HFFc6 (cell line): ENCODE measurements around the gene PRDM7. TPM values are rescaled to one million over a fixed set of nuclear protein-coding genes. Genes with fewer than 3 reads are reported as not detected.

ENCODE experiments used
- DNase-seq: peaks from one replicate; pipeline ENCODE4 v3.0.0-alpha.2; 2018
- H3K27ac Mint-ChIP-seq: 2 replicates; pipeline ENCODE4 v1.8.0; 2020; ENCODE audit warnings: mild to moderate bottlenecking, mixed read lengths
- H3K27me3 Mint-ChIP-seq: 2 replicates; pipeline ENCODE4 v1.8.0; 2021; ENCODE audit warnings: mild to moderate bottlenecking, moderate library complexity, mixed read lengths; ENCODE audit not compliant: insufficient read depth
- H3K36me3 Mint-ChIP-seq: 2 replicates; pipeline ENCODE4 v1.8.0; 2021; ENCODE audit warnings: low read depth, mixed read lengths
- H3K4me1 Mint-ChIP-seq: 2 replicates; pipeline ENCODE4 v1.8.0; 2020; ENCODE audit warnings: low read depth, mixed read lengths
- H3K4me3 Mint-ChIP-seq: 2 replicates; pipeline ENCODE4 v1.8.0; 2020; ENCODE audit warnings: mild to moderate bottlenecking, moderate library complexity, mixed read lengths
- H3K9me3 Mint-ChIP-seq: 2 replicates; pipeline ENCODE4 v1.8.0; 2020; ENCODE audit warnings: mild to moderate bottlenecking, mixed read lengths
- total RNA-seq, 6 experiments: library from RNA; stranded (reverse); fragmentation: NEBNext Ultra II Directional; extraction: Animal tissue kit (Norgen Biotek cat#: 25700); gene quantifications; 2 replicates in 1 of 6; 3 replicates in 5 of 6; pipeline ENCODE4 v1.2.3, GENCODE V29; 2021
- TF ChIP-seq, protein P1 (sequence below): fragments of 200-600 bp; sonication (generic); IDR thresholded peaks from 2 replicates; pipeline ENCODE4 v1.5.0; 2021; ENCODE audit warnings: antibody characterized with exemption, mild to moderate bottlenecking

PRDM7 gene
- total RNA-seq, 6 experiments from 2014 or later: not detected

DNA sequence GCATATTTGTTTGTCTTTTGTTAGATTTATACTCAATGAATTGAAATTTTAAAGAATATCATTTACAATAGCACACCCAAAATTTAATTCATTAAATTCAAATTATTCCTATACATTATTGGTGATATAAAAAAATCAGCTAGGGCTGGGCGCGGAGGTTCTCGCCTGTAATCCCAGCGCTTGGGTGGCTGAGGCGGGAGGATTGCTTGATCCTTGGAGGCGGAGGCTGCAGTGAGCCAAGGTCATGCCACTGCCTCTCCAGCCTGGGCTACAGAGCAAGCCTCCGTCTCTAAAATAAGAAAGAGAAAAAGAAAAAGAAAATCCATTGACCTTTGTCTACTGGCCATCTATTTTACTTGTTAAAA is 4.5 kb upstream of the PRDM7 start:
- Mint-ChIP-seq H3K27me3 (peaks cover 17% of the 10 kb centered on the region), H3K4me1 (peaks cover 19% of the 10 kb centered on the region), H3K36me3 (no peaks in the 10 kb centered on the region; the same call in 1 of the 2 replicates), H3K4me3 (peak overlapping the region; percentile 85), H3K27ac (no peak overlapping the region), H3K9me3 (no peaks in the 10 kb centered on the region)
- TF ChIP-seq, protein P1, sequence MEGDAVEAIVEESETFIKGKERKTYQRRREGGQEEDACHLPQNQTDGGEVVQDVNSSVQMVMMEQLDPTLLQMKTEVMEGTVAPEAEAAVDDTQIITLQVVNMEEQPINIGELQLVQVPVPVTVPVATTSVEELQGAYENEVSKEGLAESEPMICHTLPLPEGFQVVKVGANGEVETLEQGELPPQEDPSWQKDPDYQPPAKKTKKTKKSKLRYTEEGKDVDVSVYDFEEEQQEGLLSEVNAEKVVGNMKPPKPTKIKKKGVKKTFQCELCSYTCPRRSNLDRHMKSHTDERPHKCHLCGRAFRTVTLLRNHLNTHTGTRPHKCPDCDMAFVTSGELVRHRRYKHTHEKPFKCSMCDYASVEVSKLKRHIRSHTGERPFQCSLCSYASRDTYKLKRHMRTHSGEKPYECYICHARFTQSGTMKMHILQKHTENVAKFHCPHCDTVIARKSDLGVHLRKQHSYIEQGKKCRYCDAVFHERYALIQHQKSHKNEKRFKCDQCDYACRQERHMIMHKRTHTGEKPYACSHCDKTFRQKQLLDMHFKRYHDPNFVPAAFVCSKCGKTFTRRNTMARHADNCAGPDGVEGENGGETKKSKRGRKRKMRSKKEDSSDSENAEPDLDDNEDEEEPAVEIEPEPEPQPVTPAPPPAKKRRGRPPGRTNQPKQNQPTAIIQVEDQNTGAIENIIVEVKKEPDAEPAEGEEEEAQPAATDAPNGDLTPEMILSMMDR: no peak
- no peak for DNase-seq

DNA sequence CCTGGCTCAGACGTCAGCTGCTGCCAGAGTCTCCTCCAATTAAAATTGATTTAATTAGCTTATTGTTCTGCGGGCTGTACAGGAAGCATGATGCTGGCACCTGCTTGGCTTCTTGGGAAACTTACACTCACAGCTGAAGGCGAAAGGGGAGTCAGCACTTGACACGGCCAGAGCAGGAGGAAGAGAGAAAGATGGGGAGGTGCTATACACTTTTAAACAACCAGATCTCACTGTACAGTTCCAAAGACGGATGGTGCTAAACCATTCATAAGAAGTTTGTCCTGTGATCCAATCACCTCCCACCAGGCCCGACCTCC is 1.4 kb upstream of the PRDM7 start:
- Mint-ChIP-seq H3K27me3 (peaks cover 25% of the 10 kb centered on the region), H3K4me3 (no peak overlapping the region), H3K4me1 (peaks cover 19% of the 10 kb centered on the region), H3K36me3 (no peaks in the 10 kb centered on the region; the same call in 1 of the 2 replicates), H3K27ac (no peak overlapping the region), H3K9me3 (no peaks in the 10 kb centered on the region)
- no peak for DNase-seq
- TF ChIP-seq, protein P1: no peak

DNA sequence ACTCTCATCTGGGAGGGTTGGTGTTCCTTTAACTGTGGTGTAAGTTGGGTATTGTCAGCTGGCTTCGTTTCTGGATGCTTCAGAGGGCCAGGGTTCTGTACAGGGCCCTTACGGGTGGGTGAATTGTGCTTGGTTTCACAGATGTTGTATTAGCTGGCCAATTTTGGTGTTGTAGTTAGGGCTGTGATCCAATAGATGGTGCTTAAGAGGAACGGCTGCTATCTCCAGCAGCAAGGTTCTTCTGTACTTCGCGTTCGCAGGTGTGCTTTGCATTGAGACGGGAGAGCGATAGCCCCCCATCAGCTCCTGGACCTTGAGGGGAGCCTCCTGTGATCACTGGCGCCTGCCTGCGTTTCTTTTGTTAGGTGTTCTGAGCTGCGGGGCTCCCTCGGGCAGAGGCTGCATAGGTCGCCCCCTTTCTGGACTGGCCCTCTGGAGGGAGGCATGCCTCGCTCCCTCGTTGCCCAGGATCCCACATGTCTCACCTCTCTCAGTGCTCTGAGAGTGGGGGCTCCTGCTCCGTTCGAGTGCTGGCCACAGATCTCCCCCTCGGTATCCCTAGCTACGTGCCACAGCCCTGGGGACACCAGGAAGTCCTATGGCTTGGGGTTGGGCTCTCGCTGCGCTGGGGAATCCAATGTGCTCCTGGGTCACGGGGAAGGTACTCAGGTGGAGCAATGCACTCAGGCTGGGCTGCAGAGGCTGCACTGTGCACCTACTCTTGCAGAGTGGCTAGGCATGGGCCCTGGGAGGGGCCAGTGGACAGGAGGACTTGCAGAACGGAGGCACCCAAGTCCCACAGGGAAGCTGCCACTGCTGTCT is 837 bp upstream of the PRDM7 start:
- peaks cover 27% of the 10 kb centered on the region for H3K27me3 Mint-ChIP-seq
- peaks cover 19% of the 10 kb centered on the region for H3K4me1 Mint-ChIP-seq
- H3K4me3 Mint-ChIP-seq: peak overlapping the region; percentile 65
- no peak for DNase-seq
- TF ChIP-seq, protein P1: no peak
- H3K9me3 Mint-ChIP-seq: no peaks in the 10 kb centered on the region
- H3K36me3 Mint-ChIP-seq: no peaks in the 10 kb centered on the region; the same call in 1 of the 2 replicates
- H3K27ac Mint-ChIP-seq: no peak overlapping the region; the same call in 1 of the 2 replicates

DNA sequence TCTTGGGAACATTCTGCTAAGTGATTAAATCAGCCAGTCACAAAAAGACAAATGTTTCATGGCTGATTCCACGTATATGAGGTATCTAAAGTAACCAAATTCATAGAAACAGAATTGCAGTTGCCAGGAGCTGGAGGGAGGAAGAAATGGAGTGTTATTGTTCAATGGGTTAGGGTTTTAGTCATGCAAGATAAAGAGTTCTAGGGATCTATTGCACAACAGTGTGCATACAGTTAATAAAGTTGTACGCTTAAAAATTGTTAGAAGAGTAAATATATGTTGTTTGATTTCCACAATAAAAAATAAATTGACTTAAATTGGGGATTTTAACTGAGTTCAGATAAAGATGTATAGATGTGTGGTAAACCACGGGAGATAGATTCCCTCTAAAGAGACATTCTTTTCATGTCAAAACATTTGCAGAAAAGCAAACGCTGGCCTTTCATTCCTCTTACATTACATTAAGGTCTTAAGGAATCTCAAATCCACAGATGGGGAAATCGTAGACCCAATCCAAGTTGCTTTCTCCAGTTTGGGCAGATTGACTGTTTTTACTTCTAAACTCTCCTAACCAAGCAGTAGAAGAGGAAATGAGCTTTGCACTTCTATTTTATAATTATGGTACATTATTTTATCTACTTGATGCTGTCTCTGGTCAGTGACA is 4.6 kb downstream of the PRDM7 start:
- DNase-seq: no peak
- Mint-ChIP-seq H3K4me1 (peaks cover 8% of the 10 kb centered on the region), H3K9me3 (no peaks in the 10 kb centered on the region; the same call in 1 of the 2 replicates), H3K36me3 (no peaks in the 10 kb centered on the region; the same call in 1 of the 2 replicates), H3K27me3 (peaks cover 22% of the 10 kb centered on the region), H3K27ac (no peak overlapping the region), H3K4me3 (no peak overlapping the region)
- TF ChIP-seq, protein P1: no peak

DNA sequence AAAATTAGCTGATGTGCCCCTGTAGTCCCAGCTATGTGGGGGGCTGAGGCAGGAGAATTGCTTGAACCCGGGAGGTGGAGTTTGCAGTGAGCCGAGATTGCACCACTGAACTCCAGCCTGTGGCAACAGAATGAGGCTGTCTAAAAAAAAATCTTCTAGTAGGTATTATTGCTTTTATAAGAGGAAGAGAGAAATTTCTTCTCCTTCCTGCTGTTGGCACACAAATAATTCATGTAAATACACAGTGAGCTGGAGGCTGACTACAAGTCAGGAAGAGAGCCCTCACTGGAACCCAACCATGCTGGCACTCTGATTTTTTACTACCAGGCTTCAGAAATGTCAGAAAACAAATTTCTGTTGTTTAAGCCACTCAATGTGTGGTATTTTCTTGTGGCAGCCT is 6.7 kb downstream of the PRDM7 start:
- peaks cover 14% of the 10 kb centered on the region for H3K27me3 Mint-ChIP-seq
- no peak overlapping the region for H3K27ac Mint-ChIP-seq
- H3K36me3 Mint-ChIP-seq: no peaks in the 10 kb centered on the region
- H3K4me3 Mint-ChIP-seq: no peak overlapping the region
- TF ChIP-seq, protein P1: no peak
- DNase-seq: no peak
- H3K9me3 Mint-ChIP-seq: no peaks in the 10 kb centered on the region; the same call in 1 of the 2 replicates
- no peaks in the 10 kb centered on the region for H3K4me1 Mint-ChIP-seq
